ENCODE measurements around the gene ELFN1.

The ELFN1 gene

GRCh38 chr7:1675036-1675671, 5.1 kb downstream of the ELFN1 start:
- no peak for FAIRE-seq
- no peak for DNase-seq (ENCODE audit: insufficient read length, low spot score)

GRCh38 chr7:1675673-1676549, 5.8 kb downstream of the ELFN1 start:
- no peak for FAIRE-seq
- no peak for DNase-seq (ENCODE audit: insufficient read length, low spot score)

GRCh38 chr7:1676550-1677078, 6.5 kb downstream of the ELFN1 start:
- FAIRE-seq: no peak

GRCh38 chr7:1677206-1678080, 7.4 kb downstream of the ELFN1 start:
- no peak for FAIRE-seq
- no peak for DNase-seq (ENCODE audit: insufficient read length, low spot score)

More at GRCh38 chr7:1676550-1677078, 6.5 kb downstream of the ELFN1 start:
- no peak for DNase-seq (ENCODE audit: insufficient read length, low spot score)

- no peak for FAIRE-seq
Measured at GRCh38 chr7:1678081-1678543, 8.0 kb downstream of the ELFN1 start.

GRCh38 chr7:1678571-1679325, 8.7 kb downstream of the ELFN1 start:
- FAIRE-seq (no peak), DNase-seq (ENCODE audit: insufficient read length, low spot score) (no peak)

More at GRCh38 chr7:1678081-1678543, 8.0 kb downstream of the ELFN1 start:
- DNase-seq (ENCODE audit: insufficient read length, low spot score): no peak

GRCh38 chr7:1679326-1679965, 9.4 kb downstream of the ELFN1 start:
- FAIRE-seq: no peak
- no peak for DNase-seq (ENCODE audit: insufficient read length, low spot score)

GRCh38 chr7:1679966-1680730, 10.1 kb downstream of the ELFN1 start:
- DNase-seq (ENCODE audit: insufficient read length, low spot score): no peak
- FAIRE-seq: no peak

GRCh38 chr7:1681581-1681980, 11.5 kb downstream of the ELFN1 start:
- DNase-seq (ENCODE audit: insufficient read length, low spot score) (no peak), FAIRE-seq (no peak)

GRCh38 chr7:1685000-1685624, 15.0 kb downstream of the ELFN1 start:
- no peak for DNase-seq (ENCODE audit: insufficient read length, low spot score)
- FAIRE-seq: no peak

GRCh38 chr7:1688542-1688941, 18.5 kb downstream of the ELFN1 start:
- DNase-seq (ENCODE audit: insufficient read length, low spot score) (no peak), FAIRE-seq (no peak)

GRCh38 chr7:1689311-1689710, 19.2 kb downstream of the ELFN1 start:
- DNase-seq (ENCODE audit: insufficient read length, low spot score) (no peak), FAIRE-seq (no peak)

GRCh38 chr7:1690359-1690958, 20.4 kb downstream of the ELFN1 start:
- DNase-seq (ENCODE audit: insufficient read length, low spot score) (no peak), FAIRE-seq (no peak)

- FAIRE-seq (no peak), DNase-seq (ENCODE audit: insufficient read length, low spot score) (no peak)
Measured at GRCh38 chr7:1691096-1691495, 21.0 kb downstream of the ELFN1 start.

GRCh38 chr7:1691601-1692514, 21.8 kb downstream of the ELFN1 start:
- DNase-seq (ENCODE audit: insufficient read length, low spot score): no peak
- no peak for FAIRE-seq

GRCh38 chr7:1692515-1693418, 22.7 kb downstream of the ELFN1 start:
- DNase-seq (ENCODE audit: insufficient read length, low spot score) (no peak), FAIRE-seq (no peak)
